Erythroblast (primary cell): ENCODE data around the gene DBP.

Experiments used
- GATA1 ChIP-seq: IDR thresholded peaks from 2 replicates; pipeline ENCODE4 v1.6.1; 2011; ENCODE audit warnings: low read depth, mild to moderate bottlenecking, control low read depth, low read length, moderate library complexity
- POLR2A ChIP-seq: IDR thresholded peaks from 2 replicates; pipeline ENCODE4 v1.6.1; 2011; ENCODE audit warnings: mild to moderate bottlenecking, low read length

GRCh38 chr19:48598996-48599700 is 38.0 kb downstream of the DBP start:
- TF ChIP-seq POLR2A = no peak
- no peak for TF ChIP-seq GATA1
